ENCODE measurements around the gene AFMID. TPM values are rescaled to one million over a fixed set of nuclear protein-coding genes. Genes with fewer than 3 reads are reported as not detected.
A peak's percentile ranks its signal among the peaks of the same experiment; 100 is the strongest.

The AFMID gene
- total and polyA plus RNA-seq, 2 of the 13 experiments (the other 11 are each of a cell fraction or from before 2014, with no cell fraction given): 249 to 270 TPM

DNA sequence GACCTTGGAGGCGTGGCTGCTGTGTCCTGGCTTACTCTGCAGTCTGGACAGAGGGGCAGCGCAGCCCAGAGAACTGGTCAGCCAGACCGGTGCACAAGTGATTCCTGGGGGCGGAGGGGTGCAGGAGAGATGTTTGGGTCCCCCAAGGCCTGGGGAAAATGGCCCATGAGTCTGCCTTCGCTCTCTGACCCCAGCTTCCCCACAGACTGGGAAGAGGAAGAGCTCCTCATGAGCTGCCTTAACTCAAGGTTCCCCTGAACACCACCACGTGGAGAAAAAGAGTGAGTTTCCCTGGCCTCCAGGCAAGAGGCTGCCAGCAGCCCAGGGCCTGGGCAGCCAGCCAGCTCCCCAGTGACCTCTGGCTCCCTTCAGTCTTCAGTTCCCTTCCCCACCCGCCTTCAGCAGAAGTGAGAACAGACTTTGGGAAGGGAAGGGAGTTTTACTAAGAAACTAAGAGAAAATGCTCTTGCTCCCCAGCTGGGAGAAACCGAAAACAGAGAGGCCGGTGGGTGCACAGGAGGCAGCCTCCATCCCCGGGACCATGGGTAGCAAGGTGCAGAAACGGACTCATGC is 42.9 kb upstream of the AFMID start (continued):
- TF ChIP-seq, protein P1, sequence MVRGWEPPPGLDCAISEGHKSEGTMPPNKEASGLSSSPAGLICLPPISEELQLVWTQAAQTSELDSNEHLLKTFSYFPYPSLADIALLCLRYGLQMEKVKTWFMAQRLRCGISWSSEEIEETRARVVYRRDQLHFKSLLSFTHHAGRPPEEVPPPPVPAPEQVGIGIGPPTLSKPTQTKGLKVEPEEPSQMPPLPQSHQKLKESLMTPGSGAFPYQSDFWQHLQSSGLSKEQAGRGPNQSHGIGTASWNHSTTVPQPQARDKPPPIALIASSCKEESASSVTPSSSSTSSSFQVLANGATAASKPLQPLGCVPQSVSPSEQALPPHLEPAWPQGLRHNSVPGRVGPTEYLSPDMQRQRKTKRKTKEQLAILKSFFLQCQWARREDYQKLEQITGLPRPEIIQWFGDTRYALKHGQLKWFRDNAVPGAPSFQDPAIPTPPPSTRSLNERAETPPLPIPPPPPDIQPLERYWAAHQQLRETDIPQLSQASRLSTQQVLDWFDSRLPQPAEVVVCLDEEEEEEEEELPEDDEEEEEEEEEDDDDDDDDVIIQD (CRISPR knock-in tag; IDR thresholded peaks at IDR 0.05; ENCODE audit: low read depth): no peak
- TF ChIP-seq, protein P2, sequence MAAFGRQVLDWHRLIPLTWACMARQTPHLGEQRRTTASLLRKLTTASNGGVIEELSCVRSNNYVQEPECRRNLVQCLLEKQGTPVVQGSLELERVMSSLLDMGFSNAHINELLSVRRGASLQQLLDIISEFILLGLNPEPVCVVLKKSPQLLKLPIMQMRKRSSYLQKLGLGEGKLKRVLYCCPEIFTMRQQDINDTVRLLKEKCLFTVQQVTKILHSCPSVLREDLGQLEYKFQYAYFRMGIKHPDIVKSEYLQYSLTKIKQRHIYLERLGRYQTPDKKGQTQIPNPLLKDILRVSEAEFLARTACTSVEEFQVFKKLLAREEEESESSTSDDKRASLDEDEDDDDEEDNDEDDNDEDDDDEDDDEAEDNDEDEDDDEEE (CRISPR knock-in tag; IDR thresholded peaks at IDR 0.05): 0 out of 2 replicates have a peak, but pooled peaks have one; percentile 28
- TF ChIP-seq, protein P3, sequence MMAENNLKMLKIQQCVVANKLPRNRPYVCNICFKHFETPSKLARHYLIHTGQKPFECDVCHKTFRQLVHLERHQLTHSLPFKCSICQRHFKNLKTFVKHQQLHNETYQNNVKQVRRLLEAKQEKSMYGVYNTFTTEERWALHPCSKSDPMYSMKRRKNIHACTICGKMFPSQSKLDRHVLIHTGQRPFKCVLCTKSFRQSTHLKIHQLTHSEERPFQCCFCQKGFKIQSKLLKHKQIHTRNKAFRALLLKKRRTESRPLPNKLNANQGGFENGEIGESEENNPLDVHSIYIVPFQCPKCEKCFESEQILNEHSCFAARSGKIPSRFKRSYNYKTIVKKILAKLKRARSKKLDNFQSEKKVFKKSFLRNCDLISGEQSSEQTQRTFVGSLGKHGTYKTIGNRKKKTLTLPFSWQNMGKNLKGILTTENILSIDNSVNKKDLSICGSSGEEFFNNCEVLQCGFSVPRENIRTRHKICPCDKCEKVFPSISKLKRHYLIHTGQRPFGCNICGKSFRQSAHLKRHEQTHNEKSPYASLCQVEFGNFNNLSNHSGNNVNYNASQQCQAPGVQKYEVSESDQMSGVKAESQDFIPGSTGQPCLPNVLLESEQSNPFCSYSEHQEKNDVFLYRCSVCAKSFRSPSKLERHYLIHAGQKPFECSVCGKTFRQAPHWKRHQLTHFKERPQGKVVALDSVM (CRISPR knock-in tag; IDR thresholded peaks at IDR 0.05): peak; percentile 90
- TF ChIP-seq MED1 (CRISPR knock-in tag; IDR thresholded peaks at IDR 0.05): peak; percentile 47; the same call in 1 of the 2 replicates
- TF ChIP-seq, protein P4, sequence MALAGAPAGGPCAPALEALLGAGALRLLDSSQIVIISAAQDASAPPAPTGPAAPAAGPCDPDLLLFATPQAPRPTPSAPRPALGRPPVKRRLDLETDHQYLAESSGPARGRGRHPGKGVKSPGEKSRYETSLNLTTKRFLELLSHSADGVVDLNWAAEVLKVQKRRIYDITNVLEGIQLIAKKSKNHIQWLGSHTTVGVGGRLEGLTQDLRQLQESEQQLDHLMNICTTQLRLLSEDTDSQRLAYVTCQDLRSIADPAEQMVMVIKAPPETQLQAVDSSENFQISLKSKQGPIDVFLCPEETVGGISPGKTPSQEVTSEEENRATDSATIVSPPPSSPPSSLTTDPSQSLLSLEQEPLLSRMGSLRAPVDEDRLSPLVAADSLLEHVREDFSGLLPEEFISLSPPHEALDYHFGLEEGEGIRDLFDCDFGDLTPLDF (CRISPR knock-in tag; IDR thresholded peaks at IDR 0.05): no peak
- peak; percentile 20; the same call in 1 of the 3 replicates for TF ChIP-seq MXI1 (IDR thresholded peaks at IDR 0.05; ENCODE audit: borderline replicate concordance, low read depth, low read length)

All from HepG2 (cell line).